GM12878 (cell line): ENCODE results near the gene UFC1. TPM values are rescaled to one million over a fixed set of nuclear protein-coding genes. Genes with fewer than 3 reads are reported as not detected.

ENCODE experiments used
- ATAC-seq: fragments of 200-7000 bp; cut with Tn5 transposase; 3 replicates; pipeline ENCODE4 v1.9.1; 2020; ENCODE audit warnings: mild to moderate bottlenecking, moderate library complexity
- BruUV-seq: library from RNA; stranded (reverse); fragments of 400-500 nt; replicated peaks from 2 replicates; lab custom pipeline; 2021; lab: Mats Ljungman, UMichigan
- CTCF ChIA-PET: fragments of 300-600 bp; sonication (Branson Sonifier 250); formaldehyde crosslinking; extraction: SDS; loops from one replicate; lab custom pipeline; 2021; ENCODE audit warnings: inconsistent platforms; lab: Yijun Ruan, JAX
- POLR2A ChIA-PET: fragments of 350-600 bp; formaldehyde crosslinking; extraction: SDS; loops from one replicate; lab custom pipeline; 2021; ENCODE audit warnings: inconsistent platforms; lab: Charles Lee
- RAD21 ChIA-PET: fragments of 300-600 bp; sonication (Branson Sonifier 250); formaldehyde crosslinking; loops from one replicate; lab custom pipeline; 2023; ENCODE audit warnings: antibody characterized with exemption; ENCODE audit not compliant: unreplicated experiment; lab: Charles Lee
- SMC1A ChIA-PET: fragments of 300-600 bp; sonication (Branson Sonifier 250); formaldehyde crosslinking; loops from one replicate; lab custom pipeline; 2023; ENCODE audit not compliant: unreplicated experiment, uncharacterized antibody; lab: Charles Lee
- DNase-seq: peaks from one replicate; pipeline ENCODE4 v3.0.0-alpha.2; 2011; ENCODE audit warnings: low read depth, low spot score
- FAIRE-seq: peaks from 3 replicates; lab custom pipeline; 2011; peaks lifted over from hg19 to GRCh38; lab: Jason Lieb, UNC
- H2AFZ ChIP-seq: 2 replicates; pipeline ENCODE4 v1.6.0; 2011; ENCODE audit warnings: low read depth, low read length, control low read depth; ENCODE audit not compliant: control insufficient read depth
- H3K27ac ChIP-seq: 2 replicates; pipeline ENCODE4 v1.5.1; 2011; ENCODE audit warnings: control low read depth; ENCODE audit not compliant: control insufficient read depth, insufficient read depth
- H3K27me3 ChIP-seq, 2 experiments: replicated peaks in 1 of 2; 2 replicates each; pipeline versions ENCODE4 v1.6.0 to v1.6.1; 2011; ENCODE audit warnings: low read length in 1 of 2; ENCODE audit not compliant: control insufficient read depth in 2 of 2, insufficient read depth in 2 of 2
- H3K36me3 ChIP-seq, 2 experiments: 2 replicates each; pipeline ENCODE4 v1.5.1; 2011; ENCODE audit warnings: low read length in 1 of 2; ENCODE audit not compliant: control insufficient read depth in 2 of 2, insufficient read depth in 2 of 2
- H3K4me1 ChIP-seq: 2 replicates; pipeline ENCODE4 v1.6.1; 2011; ENCODE audit warnings: mild to moderate bottlenecking, low read length, moderate library complexity, mixed read lengths; ENCODE audit not compliant: control insufficient read depth, insufficient read depth
- H3K4me2 ChIP-seq: 2 replicates; pipeline ENCODE4 v1.6.0; 2011; ENCODE audit warnings: control low read depth; ENCODE audit not compliant: control insufficient read depth, insufficient read depth
- H3K4me3 ChIP-seq: fragments of 200-600 bp; sonication (generic); 2 replicates; pipeline ENCODE4 v1.5.1; 2016
- H3K79me2 ChIP-seq: 2 replicates; pipeline ENCODE4 v1.6.0; 2011; ENCODE audit warnings: low read length; ENCODE audit not compliant: control insufficient read depth, insufficient read depth
- H3K9ac ChIP-seq: 2 replicates; pipeline ENCODE4 v1.8.0; 2011; ENCODE audit warnings: low read length, control low read depth, mixed read lengths; ENCODE audit not compliant: control insufficient read depth, insufficient read depth
- H3K9me3 ChIP-seq: replicated peaks from 3 replicates; pipeline ENCODE4 v1.5.1; 2011; ENCODE audit warnings: mild to moderate bottlenecking, low read length; ENCODE audit not compliant: control insufficient read depth, insufficient read depth
- H4K20me1 ChIP-seq: 2 replicates; pipeline ENCODE4 v1.6.0; 2011; ENCODE audit not compliant: control insufficient read depth, insufficient read depth
- BMI1 ChIP-seq: fragments of 450-650 bp; IDR thresholded peaks from 2 replicates; pipeline ENCODE4 v1.6.1; 2016; ENCODE audit warnings: mild to moderate bottlenecking, moderate library complexity, borderline replicate concordance
- EED ChIP-seq: sonication (generic); IDR thresholded peaks from 2 replicates; pipeline ENCODE4 v1.6.1; 2016; ENCODE audit warnings: antibody characterized with exemption, low read depth
- FOXK2 ChIP-seq: fragments of 450-650 bp; IDR thresholded peaks from 2 replicates; pipeline ENCODE4 v1.6.1; 2017; ENCODE audit warnings: mild to moderate bottlenecking, moderate library complexity
- NR2C2 ChIP-seq: IDR thresholded peaks from 2 replicates; pipeline ENCODE4 v1.6.1; 2011; ENCODE audit warnings: borderline replicate concordance, low read depth; ENCODE audit not compliant: control insufficient read depth, insufficient read length
- STAT3 ChIP-seq: IDR thresholded peaks from 2 replicates; pipeline ENCODE4 v1.6.1; 2011; ENCODE audit warnings: low read depth, low read length, improper control_type of control experiment
- WGBS: methylation state at CpG from one replicate; pipeline ENCODE4 v1.1.6; 2016; ENCODE audit warnings: low lambda C conversion rate; ENCODE audit not compliant: insufficient replicate concordance, insufficient coverage; ENCODE audit errors: missing lambda C conversion rate; 5-methylcytosine and 5-hydroxymethylcytosine counted together
- in situ Hi-C: fragments of 300-500 bp; cut with MboI; formaldehyde crosslinking; loops from 9 replicates; pipeline ENCODE4 v1.14.3; 2018; ENCODE audit warnings: mixed read lengths
- intact Hi-C: fragments of 100-400 bp; cut with micrococcal nuclease; formaldehyde crosslinking; loops from one replicate; pipeline ENCODE4 v1.14.2; 2022; ENCODE audit not compliant: unreplicated experiment
- polyA plus RNA-seq, 11 experiments: library from polyadenylated mRNA; depleted of rRNA in 4 of 11; unstranded in 6 of 11; stranded (reverse) in 5 of 11; fragments of >200 nt; fragmentation: Nextera tagmentation in 4 of 11; fragmentation: Illumina TruSeq in 1 of 11; extraction: Ambion mirVana in 4 of 11; extraction: Trizol in 1 of 11; gene quantifications; 1 replicate in 1 of 11; 2 replicates in 10 of 11; pipeline versions ENCODE4 v1.2.1 to v1.2.3, GENCODE V29; 2011 to 2016; ENCODE audit warnings: inconsistent platforms in 2 of 11, missing spikeins in 2 of 11, low read depth in 1 of 11
- total RNA-seq, 4 experiments: library from RNA; depleted of rRNA in 3 of 4; stranded (reverse); fragments of >200 nt in 3 of 4; fragmentation: Illumina TruSeq in 1 of 4; extraction: Trizol in 1 of 4; gene quantifications; 2 replicates each; pipeline versions ENCODE4 v1.2.1 to v1.2.3, GENCODE V29; 2013 to 2021
- TF ChIP-seq, protein P1 (sequence below): fragments of 450-650 bp; IDR thresholded peaks from 2 replicates; pipeline ENCODE4 v1.6.1; 2017; ENCODE audit warnings: mild to moderate bottlenecking, moderate library complexity
- TF ChIP-seq, protein P2 (sequence below): fragments of 450-650 bp; IDR thresholded peaks from 2 replicates; pipeline ENCODE4 v1.6.1; 2016; ENCODE audit warnings: mild to moderate bottlenecking, moderate library complexity, borderline replicate concordance
- TF ChIP-seq, protein P3 (sequence below): IDR thresholded peaks from 2 replicates; pipeline ENCODE4 v1.6.1; 2011; ENCODE audit warnings: mild to moderate bottlenecking, low read depth, low read length, moderate library complexity; ENCODE audit not compliant: insufficient replicate concordance
- TF ChIP-seq, protein P4 (sequence below): fragments of 450-650 bp; IDR thresholded peaks from 2 replicates; pipeline ENCODE4 v1.6.1; 2017; ENCODE audit warnings: borderline replicate concordance

The UFC1 gene
- total and polyA plus RNA-seq, 10 of the 15 experiments (the other 5 are each of a cell fraction or from before 2014, with no cell fraction given): 95.9 to 239 (median 151) TPM

DNA sequence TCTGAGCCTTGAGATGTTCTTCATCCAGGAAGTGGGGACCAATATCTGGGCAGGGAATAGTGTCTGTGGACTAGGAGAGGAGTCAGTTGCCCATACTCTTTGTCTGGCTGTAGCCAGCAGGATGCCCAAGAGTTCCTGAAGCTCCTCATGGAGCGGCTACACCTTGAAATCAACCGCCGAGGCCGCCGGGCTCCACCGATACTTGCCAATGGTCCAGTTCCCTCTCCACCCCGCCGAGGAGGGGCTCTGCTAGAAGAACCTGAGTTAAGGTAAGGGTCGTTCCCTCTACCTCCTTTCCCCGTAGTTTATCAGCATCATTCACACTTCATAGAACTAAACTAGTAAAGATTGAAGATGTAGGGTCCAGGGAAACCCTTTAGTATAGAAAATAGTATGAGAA is 9.0 kb downstream of the UFC1 start (continued):
- TF ChIP-seq EED (no peak), STAT3 (no peak), BMI1 (no peak)

DNA sequence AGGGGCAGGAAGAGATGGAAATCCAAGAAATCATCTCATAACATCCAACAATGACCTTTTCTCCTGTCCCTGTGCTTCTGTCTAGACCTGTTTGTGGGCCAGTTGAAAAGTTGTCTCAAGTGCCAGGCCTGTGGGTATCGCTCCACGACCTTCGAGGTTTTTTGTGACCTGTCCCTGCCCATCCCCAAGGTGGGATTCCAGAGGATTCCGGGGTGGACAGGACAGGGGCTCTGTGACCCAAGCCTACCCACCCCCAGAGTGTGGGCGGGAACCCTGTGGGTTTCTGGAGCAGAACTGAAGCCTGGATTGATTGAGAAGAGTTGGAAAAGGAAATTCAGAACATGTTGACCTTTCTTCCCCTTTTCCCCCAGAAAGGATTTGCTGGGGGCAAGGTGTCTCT is 10.0 kb downstream of the UFC1 start:
- H3K4me1 ChIP-seq: peaks cover 16% of the 10 kb centered on the region
- H3K9ac ChIP-seq: no peak overlapping the region
- no peak overlapping the region for H3K4me3 ChIP-seq
- no peak for ATAC-seq
- in situ Hi-C loops: no loop called here
- no peak overlapping the region for H2AFZ ChIP-seq
- 93% methylated on average over 5 of the region's 5 CpGs for WGBS
- intact Hi-C loops: no loop called here
- POLR2A ChIA-PET: no interaction called here
- CTCF ChIA-PET: interaction anchor here (2.7 to 5.0 kb wide), 3 partner anchors 10 to 18 kb away, joined by 38 to 60 read pairs (median 44); partner anchors contain the start of genes B4GALT3 and UFC1
- peaks cover 0 to 10% of the 10 kb centered on the region in 2 experiments; a peak in 2 of 4 replicates for H3K36me3 ChIP-seq
- H3K9me3 ChIP-seq: no peaks in the 10 kb centered on the region
- peaks cover 8% of the 10 kb centered on the region for H3K79me2 ChIP-seq
- SMC1A ChIA-PET: interaction anchor here (2.4 kb wide), 1 partner anchor 117 kb away, joined by 8 read pairs; the partner anchor contains the start of gene USF1
- RAD21 ChIA-PET: interaction anchor here (4.8 kb wide), 1 partner anchor 219 kb away, joined by 34 read pairs; no protein-coding TSS in a partner anchor
- FAIRE-seq: no peak
- BruUV-seq: no TSS peak
- no peak for DNase-seq
- H4K20me1 ChIP-seq: no peaks in the 10 kb centered on the region
- no peaks in the 10 kb centered on the region for H3K27me3 ChIP-seq
- no peak overlapping the region for H3K27ac ChIP-seq
- H3K4me2 ChIP-seq: no peak overlapping the region
- TF ChIP-seq, protein P1, sequence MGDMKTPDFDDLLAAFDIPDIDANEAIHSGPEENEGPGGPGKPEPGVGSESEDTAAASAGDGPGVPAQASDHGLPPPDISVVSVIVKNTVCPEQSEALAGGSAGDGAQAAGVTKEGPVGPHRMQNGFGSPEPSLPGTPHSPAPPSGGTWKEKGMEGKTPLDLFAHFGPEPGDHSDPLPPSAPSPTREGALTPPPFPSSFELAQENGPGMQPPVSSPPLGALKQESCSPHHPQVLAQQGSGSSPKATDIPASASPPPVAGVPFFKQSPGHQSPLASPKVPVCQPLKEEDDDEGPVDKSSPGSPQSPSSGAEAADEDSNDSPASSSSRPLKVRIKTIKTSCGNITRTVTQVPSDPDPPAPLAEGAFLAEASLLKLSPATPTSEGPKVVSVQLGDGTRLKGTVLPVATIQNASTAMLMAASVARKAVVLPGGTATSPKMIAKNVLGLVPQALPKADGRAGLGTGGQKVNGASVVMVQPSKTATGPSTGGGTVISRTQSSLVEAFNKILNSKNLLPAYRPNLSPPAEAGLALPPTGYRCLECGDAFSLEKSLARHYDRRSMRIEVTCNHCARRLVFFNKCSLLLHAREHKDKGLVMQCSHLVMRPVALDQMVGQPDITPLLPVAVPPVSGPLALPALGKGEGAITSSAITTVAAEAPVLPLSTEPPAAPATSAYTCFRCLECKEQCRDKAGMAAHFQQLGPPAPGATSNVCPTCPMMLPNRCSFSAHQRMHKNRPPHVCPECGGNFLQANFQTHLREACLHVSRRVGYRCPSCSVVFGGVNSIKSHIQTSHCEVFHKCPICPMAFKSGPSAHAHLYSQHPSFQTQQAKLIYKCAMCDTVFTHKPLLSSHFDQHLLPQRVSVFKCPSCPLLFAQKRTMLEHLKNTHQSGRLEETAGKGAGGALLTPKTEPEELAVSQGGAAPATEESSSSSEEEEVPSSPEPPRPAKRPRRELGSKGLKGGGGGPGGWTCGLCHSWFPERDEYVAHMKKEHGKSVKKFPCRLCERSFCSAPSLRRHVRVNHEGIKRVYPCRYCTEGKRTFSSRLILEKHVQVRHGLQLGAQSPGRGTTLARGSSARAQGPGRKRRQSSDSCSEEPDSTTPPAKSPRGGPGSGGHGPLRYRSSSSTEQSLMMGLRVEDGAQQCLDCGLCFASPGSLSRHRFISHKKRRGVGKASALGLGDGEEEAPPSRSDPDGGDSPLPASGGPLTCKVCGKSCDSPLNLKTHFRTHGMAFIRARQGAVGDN: no peak
- TF ChIP-seq NR2C2 (no peak), FOXK2 (no peak)
- TF ChIP-seq, protein P2, sequence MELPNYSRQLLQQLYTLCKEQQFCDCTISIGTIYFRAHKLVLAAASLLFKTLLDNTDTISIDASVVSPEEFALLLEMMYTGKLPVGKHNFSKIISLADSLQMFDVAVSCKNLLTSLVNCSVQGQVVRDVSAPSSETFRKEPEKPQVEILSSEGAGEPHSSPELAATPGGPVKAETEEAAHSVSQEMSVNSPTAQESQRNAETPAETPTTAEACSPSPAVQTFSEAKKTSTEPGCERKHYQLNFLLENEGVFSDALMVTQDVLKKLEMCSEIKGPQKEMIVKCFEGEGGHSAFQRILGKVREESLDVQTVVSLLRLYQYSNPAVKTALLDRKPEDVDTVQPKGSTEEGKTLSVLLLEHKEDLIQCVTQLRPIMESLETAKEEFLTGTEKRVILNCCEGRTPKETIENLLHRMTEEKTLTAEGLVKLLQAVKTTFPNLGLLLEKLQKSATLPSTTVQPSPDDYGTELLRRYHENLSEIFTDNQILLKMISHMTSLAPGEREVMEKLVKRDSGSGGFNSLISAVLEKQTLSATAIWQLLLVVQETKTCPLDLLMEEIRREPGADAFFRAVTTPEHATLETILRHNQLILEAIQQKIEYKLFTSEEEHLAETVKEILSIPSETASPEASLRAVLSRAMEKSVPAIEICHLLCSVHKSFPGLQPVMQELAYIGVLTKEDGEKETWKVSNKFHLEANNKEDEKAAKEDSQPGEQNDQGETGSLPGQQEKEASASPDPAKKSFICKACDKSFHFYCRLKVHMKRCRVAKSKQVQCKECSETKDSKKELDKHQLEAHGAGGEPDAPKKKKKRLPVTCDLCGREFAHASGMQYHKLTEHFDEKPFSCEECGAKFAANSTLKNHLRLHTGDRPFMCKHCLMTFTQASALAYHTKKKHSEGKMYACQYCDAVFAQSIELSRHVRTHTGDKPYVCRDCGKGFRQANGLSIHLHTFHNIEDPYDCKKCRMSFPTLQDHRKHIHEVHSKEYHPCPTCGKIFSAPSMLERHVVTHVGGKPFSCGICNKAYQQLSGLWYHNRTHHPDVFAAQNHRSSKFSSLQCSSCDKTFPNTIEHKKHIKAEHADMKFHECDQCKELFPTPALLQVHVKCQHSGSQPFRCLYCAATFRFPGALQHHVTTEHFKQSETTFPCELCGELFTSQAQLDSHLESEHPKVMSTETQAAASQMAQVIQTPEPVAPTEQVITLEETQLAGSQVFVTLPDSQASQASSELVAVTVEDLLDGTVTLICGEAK: no peak
- TF ChIP-seq, protein P3, sequence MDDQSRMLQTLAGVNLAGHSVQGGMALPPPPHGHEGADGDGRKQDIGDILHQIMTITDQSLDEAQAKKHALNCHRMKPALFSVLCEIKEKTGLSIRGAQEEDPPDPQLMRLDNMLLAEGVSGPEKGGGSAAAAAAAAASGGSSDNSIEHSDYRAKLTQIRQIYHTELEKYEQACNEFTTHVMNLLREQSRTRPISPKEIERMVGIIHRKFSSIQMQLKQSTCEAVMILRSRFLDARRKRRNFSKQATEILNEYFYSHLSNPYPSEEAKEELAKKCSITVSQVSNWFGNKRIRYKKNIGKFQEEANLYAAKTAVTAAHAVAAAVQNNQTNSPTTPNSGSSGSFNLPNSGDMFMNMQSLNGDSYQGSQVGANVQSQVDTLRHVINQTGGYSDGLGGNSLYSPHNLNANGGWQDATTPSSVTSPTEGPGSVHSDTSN: no peak
- TF ChIP-seq, protein P4, sequence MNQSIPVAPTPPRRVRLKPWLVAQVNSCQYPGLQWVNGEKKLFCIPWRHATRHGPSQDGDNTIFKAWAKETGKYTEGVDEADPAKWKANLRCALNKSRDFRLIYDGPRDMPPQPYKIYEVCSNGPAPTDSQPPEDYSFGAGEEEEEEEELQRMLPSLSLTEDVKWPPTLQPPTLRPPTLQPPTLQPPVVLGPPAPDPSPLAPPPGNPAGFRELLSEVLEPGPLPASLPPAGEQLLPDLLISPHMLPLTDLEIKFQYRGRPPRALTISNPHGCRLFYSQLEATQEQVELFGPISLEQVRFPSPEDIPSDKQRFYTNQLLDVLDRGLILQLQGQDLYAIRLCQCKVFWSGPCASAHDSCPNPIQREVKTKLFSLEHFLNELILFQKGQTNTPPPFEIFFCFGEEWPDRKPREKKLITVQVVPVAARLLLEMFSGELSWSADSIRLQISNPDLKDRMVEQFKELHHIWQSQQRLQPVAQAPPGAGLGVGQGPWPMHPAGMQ: no peak
